Activated naive CD8-positive, alpha-beta T cell (primary cell): ENCODE data around the gene SLC15A1.
A peak's percentile ranks its signal among the peaks of the same experiment; 100 is the strongest.

Source experiments
- H3K27ac Mint-ChIP-seq: one replicate; pipeline ENCODE4 v1.8.0; 2021; ENCODE audit warnings: mixed read lengths
- H3K27me3 Mint-ChIP-seq: one replicate; pipeline ENCODE4 v1.8.0; 2021; ENCODE audit warnings: mixed read lengths
- H3K36me3 Mint-ChIP-seq: one replicate; pipeline ENCODE4 v1.8.0; 2021; ENCODE audit warnings: mixed read lengths
- H3K4me1 Mint-ChIP-seq: one replicate; pipeline ENCODE4 v1.8.0; 2021; ENCODE audit warnings: low read depth, mixed read lengths
- H3K4me3 Mint-ChIP-seq: one replicate; pipeline ENCODE4 v1.8.0; 2021; ENCODE audit warnings: mild to moderate bottlenecking, mixed read lengths
- H3K9me3 Mint-ChIP-seq: one replicate; pipeline ENCODE4 v1.8.0; 2021; ENCODE audit warnings: low read depth, mixed read lengths

Gene SLC15A1

DNA sequence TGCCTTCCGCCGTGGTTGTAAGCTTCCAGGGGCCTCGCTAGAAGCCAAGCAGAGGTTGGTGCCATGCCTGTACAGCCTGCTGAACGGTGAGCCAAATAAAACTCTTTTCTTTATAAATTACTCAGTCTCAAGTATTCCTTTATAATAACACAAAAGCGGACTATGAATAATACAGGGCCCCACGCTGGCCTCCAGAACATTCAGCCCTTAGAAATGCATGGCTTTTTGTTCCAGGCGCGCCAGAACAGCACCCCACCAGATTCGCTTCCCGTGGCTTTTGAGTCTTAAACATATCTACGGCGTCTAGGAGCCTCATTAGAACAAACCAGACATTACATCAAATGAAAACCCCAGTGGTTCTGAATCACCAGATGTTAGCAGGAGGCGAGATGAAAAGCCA lies 75.1 kb downstream of the SLC15A1 start:
- Mint-ChIP-seq H3K36me3 (no peaks in the 10 kb centered on the region), H3K4me1 (no peaks in the 10 kb centered on the region), H3K27me3 (no peaks in the 10 kb centered on the region), H3K9me3 (no peaks in the 10 kb centered on the region), H3K27ac (no peak overlapping the region), H3K4me3 (no peak overlapping the region)

DNA sequence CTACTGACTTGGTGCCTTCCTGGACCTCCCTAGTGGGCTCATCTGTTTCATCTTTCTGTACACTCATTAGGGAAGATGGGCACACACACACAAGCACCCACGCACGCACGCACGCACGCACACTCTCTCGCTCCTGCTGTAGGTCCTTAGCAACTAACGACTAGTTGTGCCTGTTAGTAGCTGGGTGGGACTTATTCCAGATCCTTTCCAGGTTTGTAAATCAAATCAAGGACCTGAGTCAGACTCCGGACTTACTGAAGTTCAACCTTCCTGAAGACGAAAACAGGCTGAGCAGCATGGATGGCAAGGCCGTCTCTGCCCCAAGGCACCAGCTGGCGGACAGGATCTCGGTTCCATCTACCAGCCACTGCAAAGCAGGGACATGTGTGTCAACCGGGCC lies 76.2 kb downstream of the SLC15A1 start:
- Mint-ChIP-seq H3K9me3 (no peaks in the 10 kb centered on the region), H3K27me3 (no peaks in the 10 kb centered on the region), H3K4me1 (no peaks in the 10 kb centered on the region), H3K36me3 (no peaks in the 10 kb centered on the region), H3K4me3 (no peak overlapping the region), H3K27ac (no peak overlapping the region)

DNA sequence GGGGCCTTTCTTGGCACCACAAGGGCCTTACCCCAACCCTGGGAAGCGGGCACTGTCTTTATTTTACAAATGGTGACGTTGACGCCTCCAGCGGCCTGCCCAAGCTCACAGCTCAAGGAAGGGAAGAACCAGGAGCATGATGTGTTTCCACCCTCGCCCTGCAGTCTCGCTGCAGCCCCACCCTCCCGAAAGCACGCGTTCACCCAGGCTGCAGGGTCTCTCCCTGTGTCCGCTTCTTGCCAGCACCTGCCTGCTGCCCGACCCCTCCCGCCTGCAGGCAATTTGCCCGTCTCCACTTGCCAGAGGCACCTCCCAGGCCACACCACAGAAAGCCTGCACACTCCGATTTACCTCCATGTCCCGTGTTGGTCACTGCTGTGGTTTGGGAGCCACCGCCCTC lies 76.6 kb downstream of the SLC15A1 start:
- Mint-ChIP-seq H3K4me3 (no peak overlapping the region), H3K4me1 (no peaks in the 10 kb centered on the region), H3K9me3 (no peaks in the 10 kb centered on the region), H3K36me3 (no peaks in the 10 kb centered on the region), H3K27me3 (no peaks in the 10 kb centered on the region), H3K27ac (no peak overlapping the region)

DNA sequence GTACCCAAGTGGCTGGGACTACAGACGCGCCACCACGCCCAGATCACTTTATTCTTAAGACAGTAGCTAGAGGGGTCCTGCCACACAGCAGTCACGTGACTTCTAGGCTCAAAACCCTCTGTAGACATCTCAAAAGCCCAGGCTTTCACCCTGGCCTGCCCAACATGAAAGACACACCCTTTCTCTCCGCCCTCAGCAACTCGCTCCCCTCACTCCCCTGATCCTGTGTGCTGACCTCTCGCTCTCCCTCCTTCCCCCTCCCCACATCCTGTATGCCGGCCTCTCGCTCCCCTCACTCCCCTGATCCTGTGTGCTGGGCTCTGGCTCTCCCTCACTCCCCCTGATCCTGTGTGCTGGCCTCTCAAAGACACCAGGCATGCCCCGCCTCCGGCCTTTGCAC lies 77.4 kb downstream of the SLC15A1 start:
- H3K36me3 Mint-ChIP-seq, result no peaks in the 10 kb centered on the region
- H3K27me3 Mint-ChIP-seq, result no peaks in the 10 kb centered on the region
- no peak overlapping the region for H3K27ac Mint-ChIP-seq
- no peak overlapping the region for H3K4me3 Mint-ChIP-seq
- no peaks in the 10 kb centered on the region for H3K9me3 Mint-ChIP-seq
- no peaks in the 10 kb centered on the region for H3K4me1 Mint-ChIP-seq

DNA sequence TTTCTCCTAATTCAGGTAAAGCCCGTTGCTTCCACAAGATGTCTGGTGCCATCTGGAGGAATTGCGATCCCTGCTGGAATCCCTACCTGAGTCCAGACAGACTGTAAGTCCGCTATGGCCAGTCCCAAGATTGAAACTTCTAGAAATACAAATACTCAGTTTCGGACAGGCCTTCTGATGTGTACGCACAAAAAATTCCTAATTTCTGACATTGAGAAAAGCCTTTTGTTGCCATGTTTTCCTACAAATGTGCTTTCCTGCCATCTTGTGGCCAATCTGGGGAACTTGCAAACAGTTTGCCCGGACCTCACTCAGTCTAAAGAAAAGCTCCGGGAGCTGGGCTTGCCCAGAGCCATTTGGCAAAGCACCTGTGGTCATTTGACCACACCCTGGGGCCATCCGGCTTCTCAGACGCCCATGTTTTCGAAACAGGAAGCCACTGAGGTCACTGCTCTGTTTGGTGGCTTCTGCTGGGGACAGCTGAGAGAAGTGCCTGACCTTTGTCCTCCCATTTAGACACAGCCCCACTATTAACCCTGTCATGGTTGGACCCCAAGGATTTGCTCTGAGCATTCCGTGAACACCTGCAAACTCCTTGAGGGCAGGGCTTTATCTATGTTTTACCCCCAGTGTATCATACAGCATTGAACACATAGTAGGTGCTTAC lies 79.4 kb downstream of the SLC15A1 start:
- H3K36me3 Mint-ChIP-seq, result no peaks in the 10 kb centered on the region
- H3K4me3 Mint-ChIP-seq, result no peak overlapping the region
- no peaks in the 10 kb centered on the region for H3K9me3 Mint-ChIP-seq
- peaks cover 1% of the 10 kb centered on the region for H3K27me3 Mint-ChIP-seq
- H3K4me1 Mint-ChIP-seq, result no peaks in the 10 kb centered on the region
- no peak overlapping the region for H3K27ac Mint-ChIP-seq

DNA sequence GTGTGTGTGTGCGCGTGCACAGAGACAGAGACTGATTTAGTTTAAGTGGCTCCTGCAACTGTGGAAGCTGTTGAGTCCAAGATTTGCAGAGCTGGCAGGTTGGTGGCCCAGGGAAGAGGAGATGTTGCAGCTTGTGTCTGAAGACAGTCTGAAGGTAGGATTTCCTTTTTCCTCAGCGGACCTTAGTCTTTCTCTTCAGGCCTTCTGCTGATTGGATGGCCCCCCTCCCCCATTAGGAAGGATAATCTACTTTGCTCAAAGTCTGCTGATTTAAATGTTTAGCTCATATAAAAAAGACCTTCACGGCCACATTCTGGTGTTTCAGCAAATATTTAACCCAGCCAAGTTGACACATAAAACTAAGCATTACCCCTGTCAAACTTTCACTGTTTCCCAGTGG lies 84.3 kb downstream of the SLC15A1 start:
- Mint-ChIP-seq H3K36me3 (no peaks in the 10 kb centered on the region), H3K4me3 (no peak overlapping the region), H3K4me1 (peaks cover 15% of the 10 kb centered on the region), H3K27me3 (peaks cover 1% of the 10 kb centered on the region), H3K9me3 (no peaks in the 10 kb centered on the region), H3K27ac (no peak overlapping the region)

DNA sequence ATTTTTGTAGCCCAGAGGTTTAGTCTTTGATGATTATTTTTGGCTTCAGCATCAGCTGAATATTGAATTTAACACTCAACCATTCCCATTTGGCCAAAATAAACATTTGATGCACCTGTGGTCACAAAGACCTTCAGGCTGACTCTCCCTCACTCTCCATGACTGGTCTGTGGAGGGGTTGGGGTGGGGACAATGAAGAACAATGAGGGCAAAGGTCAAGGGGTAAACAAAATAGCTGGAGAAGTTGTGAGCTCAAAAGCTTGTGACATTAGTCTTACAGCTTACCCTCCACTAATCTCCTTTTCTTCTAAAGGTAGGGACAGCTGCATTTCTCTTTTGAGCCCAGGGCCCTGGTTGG lies 86.9 kb downstream of the SLC15A1 start:
- Mint-ChIP-seq H3K9me3 (no peaks in the 10 kb centered on the region), H3K27me3 (peaks cover 1% of the 10 kb centered on the region), H3K4me1 (peaks cover 16% of the 10 kb centered on the region), H3K27ac (no peak overlapping the region), H3K36me3 (no peaks in the 10 kb centered on the region), H3K4me3 (no peak overlapping the region)

DNA sequence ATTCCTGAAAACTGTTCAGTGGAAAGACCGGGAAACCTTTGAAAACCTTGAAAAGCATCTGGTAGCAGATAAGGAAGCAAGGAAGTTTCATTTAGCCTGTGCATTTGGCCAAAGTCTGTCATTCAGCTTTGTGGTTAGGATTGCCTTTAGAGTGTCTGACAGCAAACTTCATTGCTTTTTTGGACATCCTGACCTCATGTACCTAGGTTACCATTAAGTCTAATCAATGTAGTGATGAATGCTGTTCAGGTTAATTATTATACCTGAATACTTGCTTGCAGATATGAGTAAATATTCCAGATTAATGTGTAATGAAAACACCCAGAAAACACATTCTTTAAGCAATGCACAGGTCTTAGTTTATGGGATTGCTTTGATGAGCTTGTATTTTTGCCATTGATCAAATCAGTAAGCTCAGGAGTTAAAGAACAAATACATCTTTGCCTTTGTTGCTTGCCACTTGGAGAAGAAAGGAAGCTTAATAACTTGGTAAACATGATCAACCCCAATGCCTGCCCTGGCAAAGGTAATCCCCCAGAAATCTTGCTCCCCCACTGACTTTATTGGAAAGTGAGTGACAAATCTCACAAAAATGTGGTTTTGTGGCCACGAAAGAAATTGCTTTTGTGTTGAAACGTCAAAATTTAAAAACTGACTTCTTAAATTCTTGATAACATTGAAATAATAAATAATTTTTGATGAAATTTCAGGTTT lies 87.4 kb downstream of the SLC15A1 start:
- Mint-ChIP-seq H3K9me3 (no peaks in the 10 kb centered on the region), H3K4me1 (peaks cover 16% of the 10 kb centered on the region), H3K27me3 (peaks cover 1% of the 10 kb centered on the region), H3K4me3 (no peak overlapping the region), H3K27ac (no peak overlapping the region), H3K36me3 (no peaks in the 10 kb centered on the region)

DNA sequence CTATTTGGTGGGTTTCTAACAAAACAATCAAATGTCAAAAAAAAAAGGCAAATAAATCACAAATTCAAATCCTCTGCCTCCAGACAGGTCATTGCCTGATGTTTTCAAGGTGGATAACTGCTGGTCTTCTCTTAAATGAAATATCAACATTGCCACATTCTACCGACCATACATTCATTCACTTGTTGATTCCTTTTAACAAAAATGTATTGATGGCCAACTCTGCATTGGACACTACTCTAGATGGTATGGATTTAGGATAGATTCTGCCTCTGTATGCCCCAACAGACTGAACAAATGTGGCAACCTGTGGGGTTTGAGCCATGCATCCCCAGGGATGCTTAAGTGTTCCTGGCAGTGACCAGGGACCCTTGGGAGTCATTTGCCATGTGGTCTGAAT lies 88.0 kb downstream of the SLC15A1 start:
- Mint-ChIP-seq H3K27me3 (peaks cover 1% of the 10 kb centered on the region), H3K9me3 (no peaks in the 10 kb centered on the region), H3K4me3 (no peak overlapping the region), H3K27ac (peak overlapping the region; percentile 91), H3K36me3 (no peaks in the 10 kb centered on the region), H3K4me1 (peaks cover 16% of the 10 kb centered on the region)

DNA sequence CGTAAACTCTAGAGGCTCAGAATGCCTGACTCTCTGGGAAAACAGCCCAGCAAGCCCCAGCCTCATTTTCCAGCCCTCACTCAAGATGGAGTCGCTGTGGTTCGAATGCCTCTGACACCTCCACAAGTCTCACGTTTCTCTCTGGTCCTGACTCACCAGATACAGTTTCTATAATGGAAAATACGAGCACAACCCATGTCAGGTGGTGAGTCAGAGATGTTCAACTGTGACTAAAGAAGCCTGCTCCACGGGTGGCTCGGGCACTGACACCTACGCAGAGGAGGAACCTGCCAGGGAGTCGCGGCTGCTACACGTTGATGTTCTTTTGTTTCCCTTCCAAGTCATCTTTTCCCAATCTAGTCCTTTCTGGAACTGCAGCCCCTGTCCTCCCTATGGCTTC lies 88.4 kb downstream of the SLC15A1 start:
- Mint-ChIP-seq H3K36me3 (no peaks in the 10 kb centered on the region), H3K27ac (peak overlapping the region; percentile 91), H3K9me3 (no peaks in the 10 kb centered on the region), H3K27me3 (peaks cover 1% of the 10 kb centered on the region), H3K4me1 (peaks cover 16% of the 10 kb centered on the region), H3K4me3 (no peak overlapping the region)

DNA sequence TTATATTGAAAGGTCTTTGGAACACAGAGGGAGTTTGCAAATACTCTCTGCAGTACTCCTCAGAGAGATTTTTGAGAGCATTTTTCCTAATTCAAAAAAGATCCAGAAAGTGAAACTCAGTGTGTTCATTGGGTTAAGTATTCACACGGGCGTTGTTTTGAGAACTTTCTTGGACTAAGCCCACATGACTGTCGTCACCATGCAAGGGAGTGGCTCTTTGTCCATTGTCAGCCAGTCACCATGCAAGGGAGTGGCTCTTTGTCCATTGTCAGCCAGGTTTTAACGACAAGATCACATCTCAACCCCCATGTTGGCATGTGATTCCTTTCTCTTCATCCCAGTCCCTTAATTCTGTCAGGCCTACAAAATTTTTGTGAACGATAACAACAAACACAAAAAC lies 94.3 kb downstream of the SLC15A1 start:
- Mint-ChIP-seq H3K27me3 (peaks cover 2% of the 10 kb centered on the region), H3K36me3 (no peaks in the 10 kb centered on the region), H3K9me3 (no peaks in the 10 kb centered on the region), H3K4me3 (no peak overlapping the region), H3K27ac (no peak overlapping the region), H3K4me1 (peaks cover 6% of the 10 kb centered on the region)

DNA sequence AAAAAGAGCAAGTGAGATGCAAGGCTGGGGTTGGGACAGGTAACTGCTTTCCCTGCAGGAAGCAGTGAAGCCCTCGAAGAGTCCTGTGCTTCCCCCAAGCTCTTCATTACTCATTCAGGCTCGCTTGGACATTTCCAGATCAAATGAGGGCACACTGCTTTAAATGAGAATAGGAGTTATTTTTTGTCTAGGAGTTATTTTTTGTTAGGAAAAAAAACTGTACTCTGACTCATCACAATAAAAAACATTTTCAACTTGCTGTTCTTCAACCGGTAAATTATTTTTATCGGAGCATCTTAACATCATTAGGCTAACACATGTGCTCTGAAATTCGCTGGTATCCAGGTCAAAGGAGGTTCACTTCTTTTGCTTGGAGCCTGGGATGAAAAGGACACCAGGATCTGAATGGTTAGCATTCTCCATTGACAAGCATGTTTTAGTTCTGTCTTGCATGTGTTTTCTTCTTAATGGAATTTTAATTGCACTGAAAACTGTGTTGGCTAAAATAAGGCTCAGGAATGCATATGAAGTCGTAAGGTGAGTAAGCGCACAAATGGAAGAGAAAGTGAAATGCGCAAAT lies 94.9 kb downstream of the SLC15A1 start:
- H3K27ac Mint-ChIP-seq, result no peak overlapping the region
- no peak overlapping the region for H3K4me3 Mint-ChIP-seq
- no peaks in the 10 kb centered on the region for H3K36me3 Mint-ChIP-seq
- H3K27me3 Mint-ChIP-seq, result peaks cover 2% of the 10 kb centered on the region
- H3K9me3 Mint-ChIP-seq, result no peaks in the 10 kb centered on the region
- H3K4me1 Mint-ChIP-seq, result peaks cover 6% of the 10 kb centered on the region

DNA sequence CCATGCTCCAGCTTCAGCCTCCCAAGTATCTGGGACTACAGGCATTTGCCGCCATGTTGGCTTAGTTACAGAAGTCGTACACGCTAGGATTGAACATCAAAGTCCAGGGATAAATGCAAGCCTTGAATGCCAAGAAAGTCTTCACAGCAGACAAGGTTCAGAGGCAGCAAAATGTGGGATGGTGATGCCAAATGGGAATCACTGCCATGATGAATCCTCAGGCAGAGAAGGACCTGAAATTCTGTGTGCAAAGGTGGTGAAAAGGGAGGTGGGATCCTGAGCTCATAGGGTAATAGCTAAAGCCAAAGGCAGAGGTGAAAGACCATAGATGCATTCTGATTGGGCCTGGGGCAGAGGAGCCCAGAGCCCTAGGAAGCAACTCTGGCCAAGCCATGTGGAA lies 96.2 kb downstream of the SLC15A1 start:
- H3K36me3 Mint-ChIP-seq, result no peaks in the 10 kb centered on the region
- no peak overlapping the region for H3K27ac Mint-ChIP-seq
- H3K4me1 Mint-ChIP-seq, result peaks cover 4% of the 10 kb centered on the region
- no peaks in the 10 kb centered on the region for H3K9me3 Mint-ChIP-seq
- H3K4me3 Mint-ChIP-seq, result no peak overlapping the region
- H3K27me3 Mint-ChIP-seq, result peaks cover 2% of the 10 kb centered on the region

DNA sequence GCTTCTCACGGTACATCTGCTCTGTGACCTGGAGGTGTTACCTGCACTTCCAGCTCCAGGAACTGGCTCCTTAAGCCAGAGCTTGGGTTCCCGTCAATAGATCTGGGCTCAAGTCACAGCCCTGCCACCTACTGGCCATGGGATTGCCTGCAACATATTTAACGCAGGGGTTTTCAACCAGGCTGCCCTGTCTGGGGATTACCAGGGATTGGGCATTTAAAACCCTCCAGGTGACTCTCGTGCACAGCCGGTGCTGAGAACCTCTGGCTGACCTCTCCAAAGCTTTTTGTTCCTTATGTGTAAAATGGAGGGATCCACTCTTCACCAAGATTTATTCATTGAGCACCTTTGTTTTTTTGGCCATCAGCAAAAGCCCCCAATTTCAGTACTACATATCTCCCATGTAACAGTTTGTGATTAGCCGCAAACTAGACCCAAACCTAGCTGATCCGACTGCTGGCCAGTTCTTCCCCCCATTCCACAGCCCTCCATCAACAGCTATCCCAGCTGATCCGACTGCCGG lies 98.9 kb downstream of the SLC15A1 start:
- Mint-ChIP-seq H3K36me3 (no peaks in the 10 kb centered on the region), H3K4me3 (peak overlapping the region; percentile 56), H3K27me3 (peaks cover 2% of the 10 kb centered on the region), H3K27ac (no peak overlapping the region), H3K4me1 (peaks cover 4% of the 10 kb centered on the region), H3K9me3 (no peaks in the 10 kb centered on the region)

DNA sequence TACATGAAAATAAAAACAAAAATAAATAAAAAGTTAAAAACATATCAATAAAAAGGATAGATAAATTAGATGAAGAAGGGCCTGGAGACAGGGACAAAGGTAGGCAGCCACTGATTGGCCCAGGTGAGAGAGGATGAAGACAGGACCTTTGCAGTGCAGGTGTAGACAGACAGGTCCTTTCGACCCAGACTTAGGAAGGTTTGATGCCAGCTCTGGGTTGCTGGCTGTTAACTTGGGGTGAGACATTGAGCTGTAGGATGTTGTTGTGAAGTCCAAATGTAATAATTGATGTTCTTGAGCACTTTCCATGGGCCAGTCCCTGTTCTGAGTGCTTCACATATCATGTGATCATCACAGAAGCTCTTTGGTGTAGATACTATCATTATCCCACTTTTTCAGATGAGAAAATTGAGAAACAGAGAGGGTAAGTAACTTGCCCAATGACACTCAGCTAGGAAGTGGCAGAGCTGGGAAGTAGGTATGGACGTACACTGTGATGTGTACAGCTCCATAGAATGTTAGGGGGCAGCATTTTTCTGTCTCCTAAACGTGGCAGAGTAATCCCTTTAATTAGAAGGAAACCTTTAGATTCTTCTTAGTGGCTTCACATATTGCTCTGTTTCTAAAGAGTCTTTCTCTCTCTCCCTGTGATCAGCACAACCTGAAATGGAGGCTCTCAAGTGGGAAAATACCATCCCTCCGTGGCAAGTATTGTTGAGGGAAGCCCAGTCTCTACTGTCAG lies 99.6 kb downstream of the SLC15A1 start:
- peaks cover 4% of the 10 kb centered on the region for H3K4me1 Mint-ChIP-seq
- peak overlapping the region; percentile 56 for H3K4me3 Mint-ChIP-seq

More for the DNA sequence above, 99.6 kb downstream of the SLC15A1 start:
- no peaks in the 10 kb centered on the region for H3K36me3 Mint-ChIP-seq
- H3K27me3 Mint-ChIP-seq, result peaks cover 2% of the 10 kb centered on the region
- no peaks in the 10 kb centered on the region for H3K9me3 Mint-ChIP-seq
- no peak overlapping the region for H3K27ac Mint-ChIP-seq
